HepG2 (cell line): ENCODE results near the gene IFT172. TPM values are rescaled to one million over a fixed set of nuclear protein-coding genes. Genes with fewer than 3 reads are reported as not detected.
A peak's percentile ranks its signal among the peaks of the same experiment; 100 is the strongest.

Source experiments
- ATAC-seq: fragments of 200-7000 bp; cut with Tn5 transposase; 3 replicates; pipeline ENCODE4 v1.9.1; 2020; ENCODE audit warnings: mild to moderate bottlenecking, moderate library complexity
- BruUV-seq: library from RNA; stranded (reverse); fragments of 400-500 nt; replicated peaks from 2 replicates; lab custom pipeline; 2021; lab: Mats Ljungman, UMichigan
- CTCF ChIA-PET: fragments of 300-600 bp; formaldehyde crosslinking; extraction: SDS; loops from one replicate; lab custom pipeline; 2021; ENCODE audit warnings: low total read pairs, inconsistent platforms, low intra/inter-chr PET ratio; lab: Yijun Ruan, JAX
- POLR2A ChIA-PET: fragments of 350-600 bp; sonication (Branson Sonifier 250); formaldehyde crosslinking; loops from one replicate; lab custom pipeline; 2020; ENCODE audit warnings: antibody characterized with exemption, inconsistent platforms; lab: Yijun Ruan, JAX
- DNase-seq: peaks from one replicate; pipeline ENCODE4 v3.0.0-alpha.2; 2015; ENCODE audit warnings: low spot score
- FAIRE-seq: peaks from 3 replicates; lab custom pipeline; 2011; peaks lifted over from hg19 to GRCh38; lab: Jason Lieb, UNC
- H2AFZ ChIP-seq: one replicate; pipeline ENCODE4 v1.6.1; 2011; ENCODE audit warnings: low read length, inconsistent platforms
- H3K27ac ChIP-seq: fragments of 300-600 bp; 3 replicates; pipeline ENCODE4 v1.8.0; 2011; ENCODE audit warnings: mixed run types, mild to moderate bottlenecking, mixed read lengths, low read length, inconsistent platforms; ENCODE audit not compliant: insufficient read depth; ENCODE audit errors: extremely low read length
- H3K27me3 ChIP-seq, 2 experiments: fragments of 200-600 bp in 1 of 2; 2 replicates in 1 of 2; 3 replicates in 1 of 2; pipeline versions ENCODE4 v1.6.0 to v1.8.0; 2011; ENCODE audit warnings: low read length in 2 of 2, mild to moderate bottlenecking in 2 of 2, moderate library complexity in 2 of 2, inconsistent platforms in 1 of 2; ENCODE audit not compliant: insufficient read depth in 2 of 2, control insufficient read depth in 1 of 2
- H3K36me3 ChIP-seq, 2 experiments: fragments of 200-600 bp in 1 of 2; replicated peaks in 1 of 2; 2 replicates in 1 of 2; 3 replicates in 1 of 2; pipeline versions ENCODE4 v1.5.1 to v1.8.0; 2011; ENCODE audit warnings: low read length in 2 of 2, inconsistent platforms in 1 of 2; ENCODE audit not compliant: insufficient read depth in 2 of 2, control insufficient read depth in 1 of 2
- H3K4me1 ChIP-seq: 2 replicates; pipeline ENCODE4 v1.5.1; 2012; ENCODE audit warnings: low read length, inconsistent platforms; ENCODE audit not compliant: insufficient read depth
- H3K4me2 ChIP-seq: 2 replicates; pipeline ENCODE4 v1.6.0; 2011; ENCODE audit warnings: low read depth, low read length, inconsistent platforms
- H3K4me3 ChIP-seq, 3 experiments: fragments of 200-600 bp in 1 of 3; sonication (generic), shearing (Covaris generic) in 1 of 3; replicated peaks in 1 of 3; 2 replicates each; pipeline ENCODE4 v1.5.1; 2011 to 2016; ENCODE audit warnings: low read length in 3 of 3, inconsistent platforms in 2 of 3, low read depth in 2 of 3, mild to moderate bottlenecking in 2 of 3, control low read depth in 1 of 3, mixed read lengths in 1 of 3; ENCODE audit not compliant: insufficient read depth in 1 of 3
- H3K79me2 ChIP-seq: one replicate; pipeline ENCODE4 v1.6.1; 2011; ENCODE audit warnings: low read length, inconsistent platforms; ENCODE audit not compliant: insufficient read depth
- H3K9ac ChIP-seq: 2 replicates; pipeline ENCODE4 v1.6.0; 2011; ENCODE audit warnings: mild to moderate bottlenecking, low read depth, low read length, inconsistent platforms; ENCODE audit not compliant: insufficient read depth
- H3K9me3 ChIP-seq: 2 replicates; pipeline ENCODE4 v1.5.1; 2012; ENCODE audit warnings: mild to moderate bottlenecking, low read length
- H4K20me1 ChIP-seq: 2 replicates; pipeline ENCODE4 v1.6.0; 2011; ENCODE audit warnings: inconsistent platforms, mild to moderate bottlenecking, low read length, moderate library complexity; ENCODE audit not compliant: insufficient read depth
- CEBPB ChIP-seq: IDR thresholded peaks from 2 replicates; pipeline ENCODE4 v1.6.1; 2011; ENCODE audit warnings: low read depth, low read length, improper control_type of control experiment, borderline replicate concordance
- CEBPG ChIP-seq: IDR thresholded peaks from 2 replicates; pipeline ENCODE4 v1.6.1; 2016
- SALL2 ChIP-seq: sonication (generic); formaldehyde crosslinking; IDR thresholded peaks from 2 replicates; pipeline ENCODE4 v1.8.1; 2023; ENCODE audit warnings: mild to moderate bottlenecking, missing genetic modification reagents, inconsistent platforms
- SMC3 ChIP-seq: IDR thresholded peaks from 2 replicates; pipeline ENCODE4 v1.6.1; 2011; ENCODE audit warnings: low read length, improper control_type of control experiment
- ZEB1 ChIP-seq: IDR thresholded peaks from 2 replicates; pipeline ENCODE4 v1.6.1; 2012; ENCODE audit warnings: mild to moderate bottlenecking, low read depth, inconsistent platforms; ENCODE audit not compliant: insufficient replicate concordance
- ZNF496 ChIP-seq: sonication (generic); formaldehyde crosslinking; IDR thresholded peaks from 2 replicates; pipeline ENCODE4 v1.8.1; 2023; ENCODE audit warnings: mild to moderate bottlenecking, moderate library complexity, missing genetic modification reagents; ENCODE audit not compliant: insufficient replicate concordance
- ZNF790 ChIP-seq: sonication (generic); formaldehyde crosslinking; IDR thresholded peaks from 2 replicates; pipeline ENCODE4 v1.8.0; 2022; ENCODE audit warnings: missing genetic modification reagents, mild to moderate bottlenecking, borderline replicate concordance
- WGBS: methylation state at CpG from one replicate; pipeline ENCODE4 v1.1.6; 2017; ENCODE audit warnings: low lambda C conversion rate; 5-methylcytosine and 5-hydroxymethylcytosine counted together
- in situ Hi-C: cut with HindIII; loops from 2 replicates; pipeline ENCODE4 v1.10.0; 2017; ENCODE audit warnings: low pct_unique_long_range_greater_than_20kb; ENCODE audit not compliant: extremely low pct_ligation_motif_present
- intact Hi-C: fragments of 100-400 bp; cut with micrococcal nuclease; formaldehyde crosslinking; loops from one replicate; pipeline ENCODE4 v1.10.0; 2022; ENCODE audit not compliant: unreplicated experiment
- polyA plus RNA-seq, 8 experiments: library from polyadenylated mRNA; depleted of rRNA in 3 of 8; stranded (reverse) in 7 of 8; unstranded in 1 of 8; fragments of >200 nt; fragmentation: Illumina TruSeq in 4 of 8; extraction: Trizol in 4 of 8; gene quantifications; 2 replicates each; pipeline versions ENCODE4 v1.2.1 to v1.2.3, GENCODE V29; 2011 to 2016; ENCODE audit warnings: low read depth in 4 of 8, missing spikeins in 1 of 8, mixed read lengths in 1 of 8; ENCODE audit not compliant: insufficient read depth in 1 of 8
- total RNA-seq, 5 experiments: library from RNA; depleted of rRNA; stranded (reverse); fragments of >200 nt; fragmentation: Illumina TruSeq; extraction: Trizol; gene quantifications; 2 replicates each; pipeline ENCODE4 v1.2.3, GENCODE V29; 2016; ENCODE audit warnings: low read depth in 1 of 5
- TF ChIP-seq, protein P1 (sequence below): sonication (generic); formaldehyde crosslinking; IDR thresholded peaks from 2 replicates; pipeline ENCODE4 v1.4.0; 2020; ENCODE audit warnings: missing genetic modification reagents

The IFT172 gene
- total and polyA plus RNA-seq, 2 of the 13 experiments (the other 11 are each of a cell fraction or from before 2014, with no cell fraction given): 21.6 to 35.7 TPM

DNA sequence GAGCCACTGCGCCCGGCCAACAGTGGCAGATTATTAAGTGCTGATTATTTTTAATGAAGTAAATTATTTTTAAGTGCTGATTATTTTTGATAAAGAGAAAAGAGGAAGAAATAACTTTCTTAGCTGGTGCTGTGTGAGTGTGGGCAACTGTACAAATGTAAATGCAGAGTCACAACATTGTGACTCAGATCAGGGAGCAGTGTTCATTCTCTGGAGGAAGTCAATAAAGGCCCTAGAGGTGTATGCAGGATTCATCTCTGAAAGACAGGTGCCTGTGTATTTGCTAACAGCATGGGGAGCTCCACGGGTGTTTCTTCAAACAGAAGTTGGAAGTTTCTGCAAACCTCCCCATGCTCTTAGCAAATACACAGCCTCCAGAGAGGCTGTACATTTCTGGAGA is 41.2 kb downstream of the IFT172 start:
- Histone ChIP-seq H3K27ac (no peak overlapping the region), H3K4me2 (no peak overlapping the region), H2AFZ (no peak overlapping the region), H4K20me1 (no peaks in the 10 kb centered on the region), H3K36me3 (peaks cover 5 to 42% of the 10 kb centered on the region in 2 experiments; a peak in 4 of 5 replicates), H3K9me3 (no peaks in the 10 kb centered on the region), H3K9ac (no peak overlapping the region), H3K4me1 (no peaks in the 10 kb centered on the region), H3K4me3 (no peak overlapping the region), H3K79me2 (no peaks in the 10 kb centered on the region), H3K27me3 (no peaks in the 10 kb centered on the region)
- FAIRE-seq: no peak
- no peak for ATAC-seq
- intact Hi-C loops: no loop called here
- TF ChIP-seq ZNF496 (CRISPR knock-in tag) (no peak), SALL2 (CRISPR knock-in tag) (no peak)
- 46% methylated on average over 3 of the region's 3 CpGs for WGBS
- ChIA-PET CTCF (no interaction called here), POLR2A (no interaction called here)
- no TSS peak for BruUV-seq
- DNase-seq: no peak
- in situ Hi-C loops: no loop called here

DNA sequence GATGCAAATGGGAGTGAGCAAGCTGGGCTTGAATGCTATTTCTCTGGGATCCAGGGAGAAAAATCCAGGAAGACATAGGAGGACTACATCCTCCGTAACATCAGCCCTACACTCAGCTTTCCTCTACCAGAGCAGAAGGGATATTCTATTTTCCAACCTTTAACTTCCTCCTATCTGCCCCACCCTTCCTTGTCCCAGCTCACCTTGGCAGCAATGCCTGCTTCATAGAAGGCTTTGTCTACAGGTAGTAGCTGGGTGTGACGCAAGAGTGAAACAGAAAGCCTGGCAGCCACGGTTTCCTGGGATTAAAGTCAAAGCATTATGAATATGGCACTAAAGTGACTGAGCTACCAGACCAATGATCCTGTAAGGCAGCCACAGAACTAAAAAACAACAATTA is 43.5 kb downstream of the IFT172 start:
- Histone ChIP-seq H3K4me1 (no peaks in the 10 kb centered on the region), H3K4me2 (no peak overlapping the region), H2AFZ (no peak overlapping the region), H3K4me3 (no peak overlapping the region), H3K27ac (no peak overlapping the region), H3K36me3 (peaks cover 4 to 41% of the 10 kb centered on the region in 2 experiments), H3K27me3 (no peaks in the 10 kb centered on the region), H3K9ac (no peak overlapping the region), H3K9me3 (no peaks in the 10 kb centered on the region), H4K20me1 (no peaks in the 10 kb centered on the region), H3K79me2 (no peaks in the 10 kb centered on the region)
- CTCF ChIA-PET: no interaction called here
- no peak for ATAC-seq
- POLR2A ChIA-PET: interaction anchor here (0.7 to 1.4 kb wide), 4 partner anchors 16 to 36 kb away, joined by 3 to 4 read pairs (median 4); partner anchors contain the start of genes NRBP1 and PPM1G
- no peak for FAIRE-seq
- TF ChIP-seq CEBPB (peak; percentile 92), SMC3 (peak; percentile 7; the same call in 1 of the 2 replicates), ZEB1 (peak; percentile 47), ZNF790 (CRISPR knock-in tag) (no peak), CEBPG (CRISPR knock-in tag) (peak; percentile 81)
- TF ChIP-seq, protein P1, sequence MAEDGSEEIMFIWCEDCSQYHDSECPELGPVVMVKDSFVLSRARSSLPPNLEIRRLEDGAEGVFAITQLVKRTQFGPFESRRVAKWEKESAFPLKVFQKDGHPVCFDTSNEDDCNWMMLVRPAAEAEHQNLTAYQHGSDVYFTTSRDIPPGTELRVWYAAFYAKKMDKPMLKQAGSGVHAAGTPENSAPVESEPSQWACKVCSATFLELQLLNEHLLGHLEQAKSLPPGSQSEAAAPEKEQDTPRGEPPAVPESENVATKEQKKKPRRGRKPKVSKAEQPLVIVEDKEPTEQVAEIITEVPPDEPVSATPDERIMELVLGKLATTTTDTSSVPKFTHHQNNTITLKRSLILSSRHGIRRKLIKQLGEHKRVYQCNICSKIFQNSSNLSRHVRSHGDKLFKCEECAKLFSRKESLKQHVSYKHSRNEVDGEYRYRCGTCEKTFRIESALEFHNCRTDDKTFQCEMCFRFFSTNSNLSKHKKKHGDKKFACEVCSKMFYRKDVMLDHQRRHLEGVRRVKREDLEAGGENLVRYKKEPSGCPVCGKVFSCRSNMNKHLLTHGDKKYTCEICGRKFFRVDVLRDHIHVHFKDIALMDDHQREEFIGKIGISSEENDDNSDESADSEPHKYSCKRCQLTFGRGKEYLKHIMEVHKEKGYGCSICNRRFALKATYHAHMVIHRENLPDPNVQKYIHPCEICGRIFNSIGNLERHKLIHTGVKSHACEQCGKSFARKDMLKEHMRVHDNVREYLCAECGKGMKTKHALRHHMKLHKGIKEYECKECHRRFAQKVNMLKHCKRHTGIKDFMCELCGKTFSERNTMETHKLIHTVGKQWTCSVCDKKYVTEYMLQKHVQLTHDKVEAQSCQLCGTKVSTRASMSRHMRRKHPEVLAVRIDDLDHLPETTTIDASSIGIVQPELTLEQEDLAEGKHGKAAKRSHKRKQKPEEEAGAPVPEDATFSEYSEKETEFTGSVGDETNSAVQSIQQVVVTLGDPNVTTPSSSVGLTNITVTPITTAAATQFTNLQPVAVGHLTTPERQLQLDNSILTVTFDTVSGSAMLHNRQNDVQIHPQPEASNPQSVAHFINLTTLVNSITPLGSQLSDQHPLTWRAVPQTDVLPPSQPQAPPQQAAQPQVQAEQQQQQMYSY (CRISPR knock-in tag): 0 out of 2 replicates have a peak, but pooled peaks have one; percentile 3
- no TSS peak for BruUV-seq
- peak; percentile 33 for DNase-seq
- intact Hi-C loops: no loop called here
- 77% methylated on average over 3 of the region's 3 CpGs for WGBS
- in situ Hi-C loops: no loop called here
